Stimulated activated CD4-positive, alpha-beta T cell treated with anti-CD3 and anti-CD28 coated beads, Interleukin-15, amount 100 ng/mL, for 48 hours (primary cell): ENCODE data around the gene PROCA1.
A peak's percentile ranks its signal among the peaks of the same experiment; 100 is the strongest.
"Not testable (repeated sequence)": the region's sequence is repeated elsewhere in the genome, so short reads cannot be mapped to it uniquely, and the experiment has no call there.

ENCODE experiments used
- DNase-seq, 2 donors: peaks; one replicate each; pipeline ENCODE4 v3.0.0-alpha.2; 2020; ENCODE audit warnings: low read depth in 2 of 2

Gene PROCA1

GRCh38 chr17:28675980-28676379 lies 35.7 kb downstream of the PROCA1 start:
- no peak for DNase-seq

GRCh38 chr17:28675490-28675889 lies 36.2 kb downstream of the PROCA1 start:
- DNase-seq = no peak

- DNase-seq = no peak
These were observed 41.8 kb downstream of the PROCA1 start for GRCh38 chr17:28669918-28670317.

- DNase-seq = no peak
These were observed 43.8 kb downstream of the PROCA1 start for GRCh38 chr17:28667870-28668269.

- DNase-seq = no peak
These were observed 45.7 kb downstream of the PROCA1 start for GRCh38 chr17:28665994-28666393.

GRCh38 chr17:28663723-28664122 lies 48.0 kb downstream of the PROCA1 start:
- no peak for DNase-seq

GRCh38 chr17:28662527-28662829 lies 49.2 kb downstream of the PROCA1 start:
- no peak for DNase-seq

GRCh38 chr17:28661635-28662526 lies 49.8 kb downstream of the PROCA1 start, which contains the start of the genes SDF2 and SUPT6H:
TSS of gene SDF2 (minus strand) at chr17:28661906. CDS start at chr17:28661876, 30 bp downstream.
TSS of gene SUPT6H (plus strand) at chr17:28662205. CDS start at chr17:28673402, 11,197 bp downstream.
- DNase-seq = peak; percentile 91 to 95

GRCh38 chr17:28659497-28659881 lies 52.2 kb downstream of the PROCA1 start:
- DNase-seq = not testable (repeated sequence)

- DNase-seq = not testable (repeated sequence)
These were observed 52.8 kb downstream of the PROCA1 start for GRCh38 chr17:28658766-28659496.

- not testable (repeated sequence) for DNase-seq
These were observed 53.3 kb downstream of the PROCA1 start for GRCh38 chr17:28658342-28658741.

- no peak for DNase-seq
These were observed 53.9 kb downstream of the PROCA1 start for GRCh38 chr17:28657756-28658155.

GRCh38 chr17:28655160-28655559 lies 56.5 kb downstream of the PROCA1 start:
- no peak for DNase-seq
